Mucosa of stomach (tissue), 1 donor: ENCODE results near the gene ZDHHC11B.
"Not testable (repeated sequence)": the region's sequence is repeated elsewhere in the genome, so short reads cannot be mapped to it uniquely, and the experiment has no call there.

Source experiments
- H3K27me3 ChIP-seq: one replicate; pipeline ENCODE4 v1.7.0; 2013; ENCODE audit warnings: mild to moderate bottlenecking, low read length; ENCODE audit not compliant: control insufficient read depth, insufficient read depth
- H3K36me3 ChIP-seq: one replicate; pipeline ENCODE4 v1.7.0; 2013; ENCODE audit warnings: low read length; ENCODE audit not compliant: control insufficient read depth, insufficient read depth
- H3K4me1 ChIP-seq: one replicate; pipeline ENCODE4 v1.7.0; 2013; ENCODE audit warnings: mild to moderate bottlenecking, low read length; ENCODE audit not compliant: control insufficient read depth, insufficient read depth
- H3K4me3 ChIP-seq: one replicate; pipeline ENCODE4 v1.7.0; 2013; ENCODE audit warnings: low read length
- H3K9ac ChIP-seq: one replicate; pipeline ENCODE4 v1.7.0; 2013; ENCODE audit warnings: mild to moderate bottlenecking, low read length, moderate library complexity
- H3K9me3 ChIP-seq: one replicate; pipeline ENCODE4 v1.7.0; 2013; ENCODE audit warnings: mild to moderate bottlenecking, low read length, moderate library complexity; ENCODE audit not compliant: control insufficient read depth
- donor health status: Pancreatic carcinoma.

ZDHHC11B gene, protein sequence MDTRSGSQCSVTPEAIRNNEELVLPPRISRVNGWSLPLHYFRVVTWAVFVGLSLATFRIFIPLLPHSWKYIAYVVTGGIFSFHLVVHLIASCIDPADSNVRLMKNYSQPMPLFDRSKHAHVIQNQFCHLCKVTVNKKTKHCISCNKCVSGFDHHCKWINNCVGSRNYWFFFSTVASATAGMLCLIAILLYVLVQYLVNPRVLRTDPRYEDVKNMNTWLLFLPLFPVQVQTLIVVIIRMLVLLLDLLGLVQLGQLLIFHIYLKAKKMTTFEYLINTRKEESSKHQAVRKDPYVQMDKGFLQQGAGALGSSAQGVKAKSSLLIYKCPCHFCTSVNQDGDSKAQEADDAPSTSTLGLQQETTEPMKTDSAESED

DNA sequence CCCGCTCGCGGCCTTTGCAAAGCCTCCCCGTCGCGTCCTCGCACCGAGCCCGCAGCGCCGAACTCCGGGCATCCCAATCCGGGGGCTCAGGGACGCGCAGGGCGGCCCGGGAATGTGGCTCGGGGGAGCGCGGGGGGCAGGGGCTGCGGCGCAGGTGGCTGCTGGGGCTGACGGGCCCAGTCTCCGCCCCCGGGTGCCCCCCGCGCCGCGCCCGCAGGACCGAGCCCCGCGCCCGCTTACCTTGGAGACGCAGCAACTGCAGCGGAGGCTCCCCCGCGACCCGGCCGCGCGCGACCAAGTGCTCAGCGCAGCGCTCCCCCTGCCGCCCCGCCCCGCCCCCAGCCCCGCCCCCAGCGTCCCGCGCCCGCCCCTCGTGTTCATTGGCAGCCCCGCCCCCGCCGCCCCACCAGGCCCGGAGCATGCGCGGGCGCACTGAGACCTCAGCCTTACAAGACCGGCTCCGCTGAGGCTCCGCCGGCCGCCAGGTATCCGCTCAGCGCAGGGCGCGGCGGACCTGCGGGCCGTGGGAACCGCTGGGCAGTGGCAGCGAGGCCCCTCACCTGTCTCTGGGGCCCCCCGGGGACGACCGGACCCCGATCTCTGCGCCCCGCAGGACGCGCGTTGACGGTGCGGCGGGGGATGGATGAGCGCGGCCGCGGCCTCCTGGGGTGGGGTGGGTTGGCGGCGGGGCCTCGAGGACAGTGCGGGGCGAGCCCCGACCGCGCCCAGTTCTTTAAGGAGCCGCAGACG is at the start of gene ZDHHC11B:
TSS of gene ZDHHC11B (minus strand) at position 302 of the 750 bp plus-strand sequence. CDS start 17,810 bp downstream, outside the sequence.
- not testable (repeated sequence) for H3K4me1 ChIP-seq, H3K27me3 ChIP-seq, H3K36me3 ChIP-seq, H3K9me3 ChIP-seq
- Histone ChIP-seq H3K9ac (peak within 1 kb of the TSS; percentile 61), H3K4me3 (peak within 1 kb of the TSS; percentile 41)

- not testable (repeated sequence) for H3K9me3 ChIP-seq, H3K36me3 ChIP-seq, H3K9ac ChIP-seq, H3K27me3 ChIP-seq, H3K4me3 ChIP-seq
- peaks cover 13% of the 10 kb centered on the region for H3K4me1 ChIP-seq
Observed at GRCh38 chr5:834013-834412, 49.5 kb upstream of the ZDHHC11B start.

- H3K4me3 ChIP-seq, H3K4me1 ChIP-seq, H3K36me3 ChIP-seq, H3K9ac ChIP-seq, H3K27me3 ChIP-seq, H3K9me3 ChIP-seq: not testable (repeated sequence)
Observed at GRCh38 chr5:828194-828593, 43.7 kb upstream of the ZDHHC11B start.

DNA sequence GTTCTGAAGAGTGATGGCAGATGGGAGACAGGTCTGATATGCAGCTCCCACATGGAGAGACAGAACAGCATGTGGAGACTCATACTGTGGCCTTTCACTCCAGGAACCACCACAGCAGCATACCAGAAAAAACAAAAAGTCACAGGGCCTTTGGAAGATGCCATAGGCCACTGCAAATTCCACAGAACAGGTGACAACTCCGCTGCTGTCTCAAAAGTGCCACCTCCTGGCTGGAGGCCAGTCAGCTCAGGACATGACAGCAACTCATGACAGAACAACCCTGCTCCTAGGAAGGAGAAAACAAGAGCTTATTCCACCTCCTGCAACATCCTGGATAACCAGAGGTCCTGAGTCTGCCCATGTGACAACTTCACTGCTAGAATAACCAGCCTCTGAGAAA is 41.0 kb upstream of the ZDHHC11B start:
- not testable (repeated sequence) for H3K27me3 ChIP-seq, H3K4me3 ChIP-seq, H3K9me3 ChIP-seq, H3K36me3 ChIP-seq, H3K4me1 ChIP-seq, H3K9ac ChIP-seq

- no peaks in the 10 kb centered on the region for H3K4me1 ChIP-seq
- H3K9me3 ChIP-seq: no peaks in the 10 kb centered on the region
- H3K9ac ChIP-seq: no peak overlapping the region
- no peak overlapping the region for H3K4me3 ChIP-seq
- no peaks in the 10 kb centered on the region for H3K36me3 ChIP-seq
- H3K27me3 ChIP-seq: no peaks in the 10 kb centered on the region
Observed at GRCh38 chr5:821504-821903, 37.0 kb upstream of the ZDHHC11B start.

- no peaks in the 10 kb centered on the region for H3K27me3 ChIP-seq
- no peak overlapping the region for H3K9ac ChIP-seq
- H3K9me3 ChIP-seq: no peaks in the 10 kb centered on the region
- no peaks in the 10 kb centered on the region for H3K36me3 ChIP-seq
- H3K4me1 ChIP-seq: no peaks in the 10 kb centered on the region
- no peak overlapping the region for H3K4me3 ChIP-seq
Observed at GRCh38 chr5:820245-820644, 35.7 kb upstream of the ZDHHC11B start.

GRCh38 chr5:819078-819477 is 34.5 kb upstream of the ZDHHC11B start:
- Histone ChIP-seq H3K9ac (no peak overlapping the region), H3K9me3 (no peaks in the 10 kb centered on the region), H3K4me3 (no peak overlapping the region), H3K4me1 (no peaks in the 10 kb centered on the region), H3K36me3 (no peaks in the 10 kb centered on the region), H3K27me3 (no peaks in the 10 kb centered on the region)

GRCh38 chr5:816176-816575 is 31.6 kb upstream of the ZDHHC11B start:
- no peaks in the 10 kb centered on the region for H3K9me3 ChIP-seq
- no peaks in the 10 kb centered on the region for H3K36me3 ChIP-seq
- no peaks in the 10 kb centered on the region for H3K4me1 ChIP-seq
- H3K4me3 ChIP-seq: no peak overlapping the region
- no peak overlapping the region for H3K9ac ChIP-seq
- H3K27me3 ChIP-seq: no peaks in the 10 kb centered on the region

GRCh38 chr5:815449-815848 is 30.9 kb upstream of the ZDHHC11B start:
- no peak overlapping the region for H3K9ac ChIP-seq
- no peaks in the 10 kb centered on the region for H3K9me3 ChIP-seq
- no peaks in the 10 kb centered on the region for H3K36me3 ChIP-seq
- H3K27me3 ChIP-seq: no peaks in the 10 kb centered on the region
- no peaks in the 10 kb centered on the region for H3K4me1 ChIP-seq
- no peak overlapping the region for H3K4me3 ChIP-seq

DNA sequence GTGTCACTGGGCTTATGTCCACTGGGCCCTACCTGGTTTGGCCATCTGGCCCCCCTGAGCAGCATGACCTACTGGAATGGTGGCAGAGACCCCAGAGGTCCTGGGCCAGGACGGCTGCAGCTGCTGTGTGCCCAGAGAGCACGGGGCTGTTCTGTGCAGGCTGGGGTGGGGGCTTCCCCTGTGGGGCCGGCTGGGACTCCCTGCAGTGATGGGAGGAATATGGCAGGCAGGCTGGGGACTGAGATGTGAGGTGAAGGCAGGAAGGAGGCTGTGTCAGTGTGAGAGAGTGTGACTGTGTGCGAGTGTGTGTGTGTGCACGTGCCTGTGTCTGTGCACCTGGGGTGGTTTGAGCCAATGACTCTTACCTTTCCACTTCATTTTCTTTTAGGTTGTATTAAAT is 29.0 kb upstream of the ZDHHC11B start:
- H3K4me1 ChIP-seq, H3K36me3 ChIP-seq, H3K4me3 ChIP-seq, H3K27me3 ChIP-seq, H3K9me3 ChIP-seq, H3K9ac ChIP-seq: not testable (repeated sequence)

DNA sequence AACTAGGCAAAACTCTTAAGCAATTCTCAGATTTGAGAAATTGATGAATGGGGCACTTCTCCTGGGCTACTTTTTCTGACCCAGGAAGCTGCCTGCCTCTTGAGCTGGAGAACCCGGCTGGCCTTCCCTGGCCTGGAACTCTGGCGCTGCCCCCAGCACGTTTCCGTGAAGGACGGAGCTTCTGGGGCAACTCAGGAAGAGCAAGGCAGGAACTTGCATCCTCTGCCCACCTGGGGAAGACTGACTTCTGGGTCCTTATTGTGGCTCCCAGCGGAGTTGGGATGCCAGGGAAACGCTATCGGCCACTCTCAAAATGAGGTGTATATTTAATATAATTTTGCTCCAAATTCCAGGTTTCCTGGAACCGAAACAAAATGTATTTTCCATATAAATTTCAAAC is 26.9 kb upstream of the ZDHHC11B start:
- not testable (repeated sequence) for H3K9me3 ChIP-seq, H3K4me3 ChIP-seq, H3K27me3 ChIP-seq, H3K9ac ChIP-seq, H3K36me3 ChIP-seq, H3K4me1 ChIP-seq

- H3K36me3 ChIP-seq, H3K9ac ChIP-seq, H3K4me1 ChIP-seq, H3K9me3 ChIP-seq, H3K4me3 ChIP-seq, H3K27me3 ChIP-seq: not testable (repeated sequence)
Observed at GRCh38 chr5:807719-808514, 23.4 kb upstream of the ZDHHC11B start.
